OCI-LY7 (cell line): Measurements from ENCODE around the gene FSD2. TPM values are rescaled to one million over a fixed set of nuclear protein-coding genes. Genes with fewer than 3 reads are reported as not detected.

Experiments
- BruUV-seq: library from RNA; stranded (reverse); fragments of 400-500 nt; replicated peaks from 2 replicates; lab custom pipeline; 2021; lab: Mats Ljungman, UMichigan
- CTCF ChIA-PET: fragments of 300-600 bp; sonication (Branson Sonifier 250); formaldehyde crosslinking; loops from one replicate; lab custom pipeline; 2022; ENCODE audit warnings: antibody characterized with exemption; ENCODE audit not compliant: unreplicated experiment; lab: Charles Lee
- POLR2A ChIA-PET: fragments of 300-600 bp; sonication (Branson Sonifier 250); formaldehyde crosslinking; loops from one replicate; lab custom pipeline; 2022; ENCODE audit warnings: antibody characterized with exemption; lab: Charles Lee
- DNase-seq: peaks from one replicate; pipeline ENCODE4 v3.0.0-alpha.2; 2015; ENCODE audit warnings: low spot score
- H2AFZ ChIP-seq: fragments of 200-600 bp; sonication (generic), shearing (Covaris generic); 2 replicates; pipeline ENCODE4 v1.6.1; 2014; ENCODE audit warnings: mild to moderate bottlenecking, antibody characterized with exemption, low read length, moderate library complexity
- H3K27ac ChIP-seq: fragments of 200-600 bp; sonication (generic); 2 replicates; pipeline ENCODE4 v1.5.1; 2014; ENCODE audit warnings: mixed run types, low read depth, mild to moderate bottlenecking, moderate library complexity, low read length, inconsistent platforms; ENCODE audit not compliant: poor library complexity, severe bottlenecking
- H3K36me3 ChIP-seq: fragments of 200-600 bp; sonication (generic); 2 replicates; pipeline ENCODE4 v1.6.1; 2014; ENCODE audit warnings: mild to moderate bottlenecking, antibody characterized with exemption, low read length, moderate library complexity, mixed read lengths; ENCODE audit not compliant: insufficient read depth
- H3K4me1 ChIP-seq: fragments of 200-600 bp; sonication (generic); 2 replicates; pipeline ENCODE4 v1.5.1; 2014; ENCODE audit warnings: mild to moderate bottlenecking, low read length; ENCODE audit not compliant: insufficient read depth, poor library complexity, severe bottlenecking
- H3K4me2 ChIP-seq: fragments of 200-600 bp; sonication (generic); 2 replicates; pipeline ENCODE4 v1.6.1; 2014; ENCODE audit warnings: mild to moderate bottlenecking, low read length
- H3K4me3 ChIP-seq: fragments of 200-600 bp; sonication (generic); 2 replicates; pipeline ENCODE4 v1.5.1; 2014; ENCODE audit warnings: mild to moderate bottlenecking, low read depth, low read length; ENCODE audit not compliant: poor library complexity, severe bottlenecking
- H3K79me2 ChIP-seq: fragments of 200-600 bp; sonication (generic); 2 replicates; pipeline ENCODE4 v1.6.1; 2016; ENCODE audit warnings: low read depth, mild to moderate bottlenecking, low read length, moderate library complexity, mixed read lengths; ENCODE audit not compliant: insufficient read depth
- H3K9me2 ChIP-seq: fragments of 200-600 bp; sonication (generic); 2 replicates; pipeline ENCODE4 v1.6.1; 2016; ENCODE audit warnings: mild to moderate bottlenecking, low read length, mixed read lengths; ENCODE audit not compliant: insufficient read depth
- H3K9me3 ChIP-seq: fragments of 200-600 bp; sonication (generic); 2 replicates; pipeline ENCODE4 v1.6.1; 2014; ENCODE audit warnings: mild to moderate bottlenecking, mixed run types, low read length, mixed read lengths
- H4K20me1 ChIP-seq: fragments of 200-600 bp; sonication (generic); 2 replicates; pipeline ENCODE4 v1.6.1; 2014; ENCODE audit warnings: mild to moderate bottlenecking, antibody characterized with exemption, low read length, moderate library complexity, mixed read lengths; ENCODE audit not compliant: insufficient read depth
- CTCF ChIP-seq: fragments of 200-600 bp; sonication (generic); conservative IDR thresholded peaks from 2 replicates; pipeline ENCODE4 v1.5.1; 2014; ENCODE audit warnings: mild to moderate bottlenecking, antibody characterized with exemption, low read length, moderate library complexity, mixed read lengths
- EZH2phosphoT487 ChIP-seq: fragments of 200-600 bp; sonication (generic); IDR thresholded peaks from 2 replicates; pipeline ENCODE4 v1.6.1; 2018; ENCODE audit warnings: low read depth, borderline replicate concordance, mild to moderate bottlenecking, mixed run types, antibody characterized with exemption, low read length, moderate library complexity, mixed read lengths
- intact Hi-C: fragments of 100-400 bp; cut with micrococcal nuclease; formaldehyde crosslinking; loops from one replicate; pipeline ENCODE4 v1.10.0; 2022; ENCODE audit not compliant: unreplicated experiment
- total RNA-seq, 2 experiments: library from RNA; depleted of rRNA in 1 of 2; stranded (reverse); fragments of >200 nt in 1 of 2; shearing (Covaris generic) in 1 of 2; gene quantifications; 2 replicates each; pipeline ENCODE4 v1.2.3, GENCODE V29; 2014 to 2022

FSD2 gene
- total RNA-seq, 2 experiments from 2014 or later, result 0.32 to 0.92 TPM

DNA sequence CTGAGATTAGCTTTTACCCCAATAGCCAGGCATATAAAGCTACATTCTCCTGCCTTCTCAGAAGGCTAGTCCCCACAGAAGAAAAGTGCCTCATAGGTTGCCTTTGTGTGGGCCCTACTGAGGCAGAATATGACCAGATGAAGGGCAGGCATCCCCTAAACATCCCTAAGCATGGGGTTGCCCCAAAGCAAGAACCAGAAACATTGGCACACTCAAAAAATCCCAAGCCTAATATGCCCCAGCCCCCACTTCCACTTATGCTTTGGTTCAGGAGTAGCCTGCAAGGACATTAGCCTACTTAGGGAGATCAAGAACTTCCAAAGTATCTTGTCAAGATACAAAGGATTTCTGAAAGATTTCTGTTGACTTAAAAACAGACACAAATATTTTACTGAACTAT is 33.3 kb upstream of the FSD2 start:
- Histone ChIP-seq H4K20me1 (no peaks in the 10 kb centered on the region), H3K4me3 (no peak overlapping the region), H3K79me2 (no peaks in the 10 kb centered on the region), H3K36me3 (peaks cover 45% of the 10 kb centered on the region), H3K4me1 (peaks cover 8% of the 10 kb centered on the region), H3K9me2 (no peaks in the 10 kb centered on the region), H3K9me3 (0 out of 2 replicates have a peak, but pooled peaks cover 4% of the 10 kb centered on the region), H2AFZ (no peak overlapping the region), H3K4me2 (no peak overlapping the region), H3K27ac (no peak overlapping the region)
- ChIA-PET POLR2A (interaction anchor here (0.6 kb wide), 1 partner anchor 17 kb away, joined by 3 read pairs; no protein-coding TSS in a partner anchor), CTCF (no interaction called here)
- intact Hi-C loops, result no loop called here
- no TSS peak for BruUV-seq
- TF ChIP-seq CTCF (no peak), EZH2phosphoT487 (no peak)
- DNase-seq, result no peak

DNA sequence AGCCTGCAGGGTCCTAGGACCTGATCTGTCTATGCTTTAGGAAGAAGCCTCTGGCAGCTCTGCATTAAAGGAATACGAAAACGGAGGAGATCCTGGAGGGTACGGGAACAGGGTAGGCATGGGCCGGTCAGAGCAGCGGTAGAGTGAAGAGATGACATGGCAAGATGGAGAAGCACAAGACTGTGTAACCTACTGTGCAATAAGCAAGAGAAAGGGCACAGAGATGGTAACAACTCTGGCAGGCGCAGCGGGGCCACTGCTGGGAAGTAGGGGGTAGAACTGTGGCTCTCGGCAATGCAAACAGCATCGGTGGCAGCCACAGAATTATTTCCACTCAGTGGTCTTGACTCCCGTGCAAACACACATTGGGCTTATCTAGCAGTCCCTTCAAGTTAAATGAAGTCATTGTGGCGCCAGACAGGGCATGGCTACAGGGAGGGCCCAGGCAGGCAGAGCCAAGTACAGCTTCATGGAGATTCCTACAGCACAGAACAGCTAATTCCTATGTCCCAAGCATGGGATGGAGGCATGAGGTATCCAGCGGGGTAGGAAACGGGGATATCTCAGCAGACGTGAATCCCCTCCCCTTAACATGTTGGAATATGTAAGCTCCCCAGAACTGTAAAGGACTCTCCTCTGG is 32.3 kb upstream of the FSD2 start:
- no peaks in the 10 kb centered on the region for H3K9me2 ChIP-seq
- H3K4me2 ChIP-seq, result no peak overlapping the region
- H3K27ac ChIP-seq, result no peak overlapping the region
- H3K4me1 ChIP-seq, result no peaks in the 10 kb centered on the region
- DNase-seq, result no peak
- no peaks in the 10 kb centered on the region for H3K79me2 ChIP-seq
- H3K9me3 ChIP-seq, result no peaks in the 10 kb centered on the region
- intact Hi-C loops, result no loop called here
- ChIA-PET CTCF (no interaction called here), POLR2A (interaction anchor here (0.6 kb wide), 1 partner anchor 27 kb away, joined by 4 read pairs; no protein-coding TSS in a partner anchor)
- no peaks in the 10 kb centered on the region for H4K20me1 ChIP-seq
- no peak overlapping the region for H2AFZ ChIP-seq
- no peak overlapping the region for H3K4me3 ChIP-seq
- TF ChIP-seq EZH2phosphoT487 (no peak), CTCF (no peak)
- no TSS peak for BruUV-seq
- H3K36me3 ChIP-seq, result peaks cover 52% of the 10 kb centered on the region

DNA sequence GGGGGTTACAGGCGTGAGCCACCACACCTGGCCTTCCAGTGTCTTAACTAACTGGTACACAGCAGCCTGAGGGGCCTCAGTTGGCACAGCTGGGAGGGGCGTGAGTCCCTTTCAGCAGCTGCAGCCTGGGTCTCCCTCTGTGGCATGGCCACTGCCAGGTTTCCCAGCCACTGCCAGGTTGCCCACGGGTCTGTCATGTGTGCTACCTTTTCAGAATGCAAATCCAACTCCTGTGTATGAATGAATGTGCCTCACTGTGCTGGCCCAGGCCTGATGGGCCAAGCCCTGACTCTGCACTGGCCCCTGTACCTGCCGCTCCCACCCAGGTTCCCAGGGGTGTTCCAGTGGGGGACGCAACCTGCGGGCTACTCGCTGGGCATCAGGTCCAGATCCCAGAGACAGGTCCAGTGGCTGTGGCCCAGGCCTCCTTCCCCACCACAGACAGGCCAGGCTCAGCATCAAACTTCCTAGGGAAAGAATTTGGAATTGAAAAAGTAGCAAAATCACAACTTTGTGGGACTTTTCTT is 29.6 kb upstream of the FSD2 start:
- TF ChIP-seq EZH2phosphoT487 (no peak), CTCF (no peak)

More for the DNA sequence above, 29.6 kb upstream of the FSD2 start:
- intact Hi-C loops, result no loop called here
- H4K20me1 ChIP-seq, result no peaks in the 10 kb centered on the region
- peaks cover 80% of the 10 kb centered on the region for H3K36me3 ChIP-seq
- H3K9me2 ChIP-seq, result no peaks in the 10 kb centered on the region
- H3K4me3 ChIP-seq, result no peak overlapping the region
- ChIA-PET CTCF (no interaction called here), POLR2A (no interaction called here)
- no peaks in the 10 kb centered on the region for H3K4me1 ChIP-seq
- H3K4me2 ChIP-seq, result no peak overlapping the region
- no peaks in the 10 kb centered on the region for H3K9me3 ChIP-seq
- no peak overlapping the region for H2AFZ ChIP-seq
- BruUV-seq, result no TSS peak
- H3K79me2 ChIP-seq, result no peaks in the 10 kb centered on the region
- H3K27ac ChIP-seq, result no peak overlapping the region
- no peak for DNase-seq
